Esophagus mucosa (tissue), 1 donor: ENCODE measurements around the gene RALGPS1. TPM values are rescaled to one million over a fixed set of nuclear protein-coding genes. Genes with fewer than 3 reads are reported as not detected.

Experiments used
- ATAC-seq: fragments of 200-7000 bp; cut with Tn5 transposase; one replicate; pipeline ENCODE4 v1.9.1; 2020
- total RNA-seq: library from RNA; stranded (reverse); gene quantifications from one replicate; pipeline ENCODE4 v1.2.4, GENCODE V29; 2023
- donor health status: DM: yes; HTN: yes; CAD: no.

Gene RALGPS1
- total RNA-seq, 1 donor from 2014 or later: 6.8 TPM

GRCh38 chr9:127123064-127123890 lies 208.7 kb downstream of the RALGPS1 start:
- ATAC-seq: no peak

- ATAC-seq: no peak
Measured at GRCh38 chr9:127124111-127124531, 209.5 kb downstream of the RALGPS1 start.

GRCh38 chr9:127124792-127125191 lies 210.2 kb downstream of the RALGPS1 start:
- no peak for ATAC-seq

GRCh38 chr9:127126971-127127370 lies 212.4 kb downstream of the RALGPS1 start:
- ATAC-seq: no peak

GRCh38 chr9:127128341-127129072 lies 213.9 kb downstream of the RALGPS1 start:
- peak; percentile 62 for ATAC-seq

GRCh38 chr9:127129073-127129717 lies 214.6 kb downstream of the RALGPS1 start:
- no peak for ATAC-seq

GRCh38 chr9:127129718-127130085 lies 215.1 kb downstream of the RALGPS1 start:
- ATAC-seq: no peak

- no peak for ATAC-seq
Measured at GRCh38 chr9:127130235-127130634, 215.7 kb downstream of the RALGPS1 start.

GRCh38 chr9:127130661-127131538 lies 216.3 kb downstream of the RALGPS1 start:
- ATAC-seq: peak; percentile 73

- ATAC-seq: no peak
Measured at GRCh38 chr9:127131871-127132270, 217.3 kb downstream of the RALGPS1 start.

- ATAC-seq: no peak
Measured at GRCh38 chr9:127132375-127132774, 217.8 kb downstream of the RALGPS1 start.

- peak; percentile 2 for ATAC-seq
Measured at GRCh38 chr9:127132921-127133647, 218.5 kb downstream of the RALGPS1 start.

GRCh38 chr9:127133739-127134167 lies 219.2 kb downstream of the RALGPS1 start:
- ATAC-seq: no peak

- no peak for ATAC-seq
Measured at GRCh38 chr9:127135056-127135745, 220.6 kb downstream of the RALGPS1 start.

GRCh38 chr9:127136081-127136879 lies 221.7 kb downstream of the RALGPS1 start:
- no peak for ATAC-seq

- ATAC-seq: no peak
Measured at GRCh38 chr9:127136880-127137639, 222.5 kb downstream of the RALGPS1 start.

GRCh38 chr9:127137640-127138360 lies 223.2 kb downstream of the RALGPS1 start:
- ATAC-seq: no peak

GRCh38 chr9:127138444-127138843 lies 223.9 kb downstream of the RALGPS1 start:
- no peak for ATAC-seq
